Activated CD8-positive, alpha-beta memory T cell treated with anti-CD3 and anti-CD28 coated beads for 1 hour (primary cell): Measurements from ENCODE around the gene LTBP1.

ENCODE experiments used
- DNase-seq, 2 donors: peaks; one replicate each; pipeline ENCODE4 v3.0.0-alpha.2; 2020; ENCODE audit warnings: low read depth in 1 of 2; ENCODE audit errors: extremely low read depth in 1 of 2

Gene LTBP1

GRCh38 chr2:33001823-33002222 is 55.1 kb downstream of the LTBP1 start:
- no peak for DNase-seq

DNA sequence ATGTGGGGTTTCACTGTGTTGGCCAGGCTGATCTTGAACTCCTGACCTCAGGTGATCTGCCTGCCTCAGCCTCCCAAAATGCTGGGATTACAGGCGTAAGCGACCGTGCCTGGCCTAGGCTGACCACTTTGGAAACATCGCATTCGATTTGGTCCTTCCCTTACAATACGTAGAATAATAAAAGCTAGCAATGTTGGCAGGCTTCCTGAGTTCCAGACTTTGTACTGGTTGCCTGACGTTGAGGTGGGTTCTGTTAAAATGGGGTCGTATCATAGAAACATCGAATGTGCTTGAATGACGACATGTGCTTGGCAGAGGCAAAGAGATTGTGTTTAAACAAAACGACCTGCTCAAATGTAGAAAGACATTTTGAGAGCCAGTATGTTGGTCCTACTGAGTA is 56.1 kb downstream of the LTBP1 start:
- no peak for DNase-seq

DNA sequence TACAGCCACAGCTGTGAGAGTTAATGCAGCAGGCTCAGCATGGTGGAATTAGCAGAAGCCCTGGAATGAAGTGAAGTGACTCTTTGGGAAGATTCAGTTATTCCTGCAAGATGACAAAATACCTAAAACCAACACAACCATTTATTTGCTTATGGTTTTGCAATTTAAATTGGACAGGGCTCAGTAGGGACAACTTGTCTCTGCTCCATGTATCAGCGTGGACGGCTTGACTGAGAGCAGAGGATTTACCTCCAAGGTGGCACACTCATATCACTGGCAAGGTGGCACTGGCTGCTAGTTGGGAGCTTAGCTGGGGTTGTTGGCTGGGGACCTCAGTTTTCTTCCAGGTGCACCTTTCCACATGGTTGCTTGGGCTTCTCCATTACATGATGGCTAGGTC is 58.3 kb downstream of the LTBP1 start:
- no peak for DNase-seq

GRCh38 chr2:33008716-33009115 is 62.0 kb downstream of the LTBP1 start:
- DNase-seq: no peak

GRCh38 chr2:33009249-33009648 is 62.5 kb downstream of the LTBP1 start:
- no peak for DNase-seq

- DNase-seq: no peak
Measured at GRCh38 chr2:33011373-33011772, 64.6 kb downstream of the LTBP1 start.

- no peak for DNase-seq
Measured at GRCh38 chr2:33011941-33012340, 65.2 kb downstream of the LTBP1 start.

DNA sequence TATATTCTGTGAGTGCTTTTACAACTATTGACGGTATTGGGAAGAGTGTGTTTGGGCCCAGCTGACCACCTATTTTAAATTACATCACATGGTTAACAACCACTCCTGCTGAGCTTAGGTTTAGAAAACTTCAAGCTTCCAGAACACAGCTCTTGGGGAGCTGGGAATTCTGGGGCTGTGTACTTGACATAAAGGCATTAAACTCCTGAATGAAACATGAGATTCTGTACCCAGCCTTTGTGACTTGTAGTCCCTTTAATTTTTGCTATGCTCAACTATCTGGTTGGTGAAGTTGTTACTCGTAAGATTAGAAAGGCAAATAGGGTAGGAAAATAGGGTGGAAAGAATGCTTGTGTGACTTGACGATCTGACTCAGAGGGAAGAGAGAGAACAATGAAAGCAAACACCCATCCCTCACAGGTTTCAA is 66.9 kb downstream of the LTBP1 start:
- no peak for DNase-seq

GRCh38 chr2:33014268-33014667 is 67.5 kb downstream of the LTBP1 start:
- no peak for DNase-seq

DNA sequence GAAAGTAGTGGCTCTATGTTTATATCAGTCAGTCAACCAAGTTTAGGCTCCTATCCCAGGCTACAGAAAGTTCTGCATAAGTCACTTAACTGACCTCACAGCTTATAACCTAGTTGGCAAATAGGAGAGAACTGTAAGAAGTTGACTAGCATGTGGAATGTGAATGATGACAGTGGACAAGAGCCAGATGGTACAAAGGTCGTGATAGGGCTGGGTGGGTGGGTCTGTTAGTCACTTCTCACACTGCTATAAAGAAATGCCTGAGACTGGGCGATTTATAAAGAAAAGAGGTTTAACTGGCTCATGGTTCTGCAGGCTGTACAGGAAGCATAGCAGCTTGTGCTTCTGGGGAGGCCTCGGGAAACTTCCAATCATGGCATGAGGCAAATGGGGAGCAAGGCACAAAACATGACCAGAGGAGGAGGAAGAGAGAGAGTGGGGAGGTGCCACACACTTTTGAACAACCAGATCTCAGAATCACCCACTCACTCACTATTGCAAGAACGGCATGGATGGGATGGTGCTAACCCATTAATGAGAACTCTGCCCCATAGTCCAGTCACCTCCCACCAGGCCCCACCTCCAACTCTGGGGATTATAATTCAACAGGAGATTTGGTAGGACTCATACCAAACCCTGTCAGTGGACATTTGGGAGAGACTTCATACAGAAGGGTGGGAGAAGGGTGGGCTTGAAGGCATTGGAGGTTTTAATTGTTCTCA is 68.8 kb downstream of the LTBP1 start:
- DNase-seq: no peak

- DNase-seq: no peak
Measured at GRCh38 chr2:33018271-33018670, 71.5 kb downstream of the LTBP1 start.

- no peak for DNase-seq
Measured at GRCh38 chr2:33019796-33020195, 73.0 kb downstream of the LTBP1 start.

- no peak for DNase-seq
Measured at GRCh38 chr2:33020883-33021282, 74.1 kb downstream of the LTBP1 start.

- DNase-seq: no peak
Measured at GRCh38 chr2:33021542-33022227, 74.9 kb downstream of the LTBP1 start.

- DNase-seq: no peak
Measured at GRCh38 chr2:33022395-33022985, 75.7 kb downstream of the LTBP1 start.

DNA sequence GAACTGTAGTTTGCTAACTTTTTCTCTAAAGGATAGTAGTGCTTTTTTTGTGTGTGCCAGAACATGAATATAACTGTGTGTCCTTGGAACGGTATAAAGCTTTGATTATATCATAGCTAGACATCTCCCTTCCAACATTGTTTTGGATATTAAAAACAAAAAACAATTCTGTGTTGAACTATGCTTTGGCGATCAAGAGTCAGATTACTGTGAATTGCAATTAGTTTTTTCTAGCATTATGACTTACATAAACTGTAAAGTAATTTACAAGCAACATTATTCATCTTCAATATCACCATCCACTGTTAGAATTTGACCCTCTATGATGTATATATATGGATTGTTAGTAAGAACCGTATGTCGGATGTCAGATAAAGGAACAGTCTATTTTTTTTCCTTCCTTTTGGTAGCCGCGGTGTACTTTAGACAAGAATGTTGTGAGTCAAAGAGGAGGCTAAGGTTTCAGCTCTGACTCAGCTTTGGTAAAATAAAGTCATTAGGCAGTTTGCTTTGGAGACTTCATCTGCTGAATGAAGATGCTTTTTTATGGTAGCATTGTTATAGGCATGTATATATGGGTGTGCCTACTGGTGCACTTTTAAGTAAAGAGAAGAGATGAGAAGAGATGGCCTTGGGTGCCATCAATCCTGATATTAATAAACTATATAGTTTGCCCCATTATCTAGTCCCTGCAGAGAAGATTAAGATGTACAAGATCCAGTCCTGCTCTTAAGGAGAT is 76.4 kb downstream of the LTBP1 start:
- DNase-seq: no peak

GRCh38 chr2:33023728-33024500 is 77.2 kb downstream of the LTBP1 start:
- no peak for DNase-seq

- no peak for DNase-seq
Measured at GRCh38 chr2:33024758-33025157, 78.0 kb downstream of the LTBP1 start.

- DNase-seq: no peak
Measured at GRCh38 chr2:33029459-33029858, 82.7 kb downstream of the LTBP1 start.

DNA sequence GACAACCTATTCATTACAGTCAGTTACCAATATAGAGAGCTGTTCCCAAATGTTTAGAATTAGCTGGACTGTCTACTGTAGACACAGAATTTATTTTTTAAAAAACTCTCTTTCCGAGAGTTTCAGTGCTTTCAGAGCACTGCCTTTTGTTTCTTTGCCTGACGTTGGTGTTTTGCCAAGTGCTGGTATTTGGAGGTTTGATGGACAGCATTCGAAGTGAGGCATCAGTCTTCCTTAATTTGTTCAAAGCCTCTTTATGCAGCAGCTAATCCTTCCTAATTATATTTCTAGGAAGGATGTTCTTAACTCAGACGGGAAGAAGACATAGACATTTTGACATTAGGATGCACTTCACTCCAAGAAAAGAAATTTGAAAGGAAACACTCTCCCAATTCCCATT is 83.2 kb downstream of the LTBP1 start:
- no peak for DNase-seq

DNA sequence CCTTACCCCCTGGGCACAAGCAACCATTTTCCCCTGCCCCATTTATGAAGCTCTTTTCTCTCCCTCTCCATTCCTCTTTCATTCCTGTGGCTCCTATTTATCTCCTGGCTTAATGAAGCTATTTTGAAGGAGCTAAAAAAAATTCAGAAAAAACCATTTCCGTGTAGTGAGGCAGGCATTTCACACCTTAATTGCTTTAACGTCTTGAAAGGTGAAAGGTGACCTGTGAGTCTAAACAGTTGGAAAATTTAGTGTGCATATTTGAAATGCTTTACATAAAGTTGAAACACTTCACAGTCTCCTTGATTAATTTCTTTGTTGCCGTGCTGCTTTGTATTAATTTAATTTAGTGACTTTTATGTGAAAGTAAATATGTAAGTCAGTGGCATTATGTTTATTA is 83.6 kb downstream of the LTBP1 start:
- no peak for DNase-seq
